Vagina (tissue), 2 donors: Measurements from ENCODE around the gene C14orf119.

ENCODE experiments used
- CTCF ChIP-seq, 3 experiments: fragments of 450-650 bp in 2 of 3; fragments of 200-600 bp in 1 of 3; sonication (generic) in 1 of 3; IDR thresholded peaks; one replicate each; pipeline ENCODE4 v1.5.1; 2017 to 2019; ENCODE audit warnings: antibody characterized with exemption in 3 of 3, mild to moderate bottlenecking in 2 of 3, moderate library complexity in 2 of 3
- POLR2A ChIP-seq, 2 donors: fragments of 450-650 bp; IDR thresholded peaks; one replicate each; pipeline ENCODE4 v1.6.1; 2017; ENCODE audit warnings: antibody characterized with exemption in 2 of 2, mild to moderate bottlenecking in 2 of 2, moderate library complexity in 2 of 2

DNA sequence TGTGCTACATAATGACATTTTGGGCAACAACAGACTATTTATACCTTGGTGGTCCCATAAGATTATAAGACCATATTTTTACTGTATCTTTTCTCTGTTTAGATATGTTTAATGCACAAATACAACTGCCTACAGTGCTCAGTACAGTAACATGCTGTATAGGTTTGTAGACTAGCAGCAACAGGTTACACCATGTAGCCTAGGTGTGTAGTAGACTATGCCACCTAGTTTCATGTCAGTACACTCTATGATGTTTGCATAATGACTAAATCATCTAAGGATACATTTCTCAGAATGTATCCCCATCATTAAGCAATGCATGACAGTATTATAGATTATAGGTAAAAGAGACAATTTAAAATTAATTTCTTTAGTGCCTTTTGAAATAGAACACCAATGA lies 54.4 kb downstream of the C14orf119 start:
- TF ChIP-seq CTCF (IDR thresholded peaks at IDR 0.05), result no peak
- TF ChIP-seq POLR2A (IDR thresholded peaks at IDR 0.05), result no peak
